GM23338 (cell line): ENCODE results near the gene NCLN.

ENCODE experiments used
- CREB1 ChIP-seq: fragments of 250-450 bp; sonication (Bioruptor Pico); IDR thresholded peaks from 2 replicates; pipeline ENCODE4 v1.5.0; 2020; ENCODE audit warnings: low read depth, mild to moderate bottlenecking, moderate library complexity
- EZH2 ChIP-seq: fragments of 200-600 bp; sonication (generic); IDR thresholded peaks from one replicate; pipeline ENCODE4 v1.8.0; 2017; ENCODE audit warnings: antibody characterized with exemption, mild to moderate bottlenecking, low read depth; ENCODE audit not compliant: unreplicated experiment
- EZH2phosphoT487 ChIP-seq: fragments of 200-600 bp; sonication (generic); IDR thresholded peaks from one replicate; pipeline ENCODE4 v1.8.1; 2018; ENCODE audit warnings: antibody characterized with exemption; ENCODE audit not compliant: unreplicated experiment
- JUNB ChIP-seq: IDR thresholded peaks from one replicate; pipeline ENCODE4 v1.6.1; 2016; ENCODE audit warnings: antibody characterized with exemption; ENCODE audit not compliant: unreplicated experiment
- POLR2AphosphoS5 ChIP-seq: IDR thresholded peaks from 2 replicates; pipeline ENCODE4 v1.6.1; 2016; ENCODE audit warnings: antibody characterized with exemption, low read depth
- STAT1 ChIP-seq: IDR thresholded peaks from one replicate; pipeline ENCODE4 v1.6.1; 2016; ENCODE audit warnings: antibody characterized with exemption; ENCODE audit not compliant: unreplicated experiment
- TF ChIP-seq, protein P1 (sequence below), 2 experiments: fragments of 200-600 bp in 1 of 2; sonication (generic) in 1 of 2; conservative IDR thresholded peaks; 2 replicates each; pipeline versions ENCODE4 v1.5.1 to v1.6.1; 2016 to 2017; ENCODE audit warnings: antibody characterized with exemption in 2 of 2, low read depth in 2 of 2, mild to moderate bottlenecking in 2 of 2, moderate library complexity in 1 of 2
- TF ChIP-seq, protein P2 (sequence below): IDR thresholded peaks from one replicate; pipeline ENCODE4 v1.6.1; 2018; ENCODE audit warnings: antibody characterized with exemption; ENCODE audit not compliant: unreplicated experiment

GRCh38 chr19:3175781-3176714 is 9.7 kb upstream of the NCLN start:
- TF ChIP-seq, protein P1, sequence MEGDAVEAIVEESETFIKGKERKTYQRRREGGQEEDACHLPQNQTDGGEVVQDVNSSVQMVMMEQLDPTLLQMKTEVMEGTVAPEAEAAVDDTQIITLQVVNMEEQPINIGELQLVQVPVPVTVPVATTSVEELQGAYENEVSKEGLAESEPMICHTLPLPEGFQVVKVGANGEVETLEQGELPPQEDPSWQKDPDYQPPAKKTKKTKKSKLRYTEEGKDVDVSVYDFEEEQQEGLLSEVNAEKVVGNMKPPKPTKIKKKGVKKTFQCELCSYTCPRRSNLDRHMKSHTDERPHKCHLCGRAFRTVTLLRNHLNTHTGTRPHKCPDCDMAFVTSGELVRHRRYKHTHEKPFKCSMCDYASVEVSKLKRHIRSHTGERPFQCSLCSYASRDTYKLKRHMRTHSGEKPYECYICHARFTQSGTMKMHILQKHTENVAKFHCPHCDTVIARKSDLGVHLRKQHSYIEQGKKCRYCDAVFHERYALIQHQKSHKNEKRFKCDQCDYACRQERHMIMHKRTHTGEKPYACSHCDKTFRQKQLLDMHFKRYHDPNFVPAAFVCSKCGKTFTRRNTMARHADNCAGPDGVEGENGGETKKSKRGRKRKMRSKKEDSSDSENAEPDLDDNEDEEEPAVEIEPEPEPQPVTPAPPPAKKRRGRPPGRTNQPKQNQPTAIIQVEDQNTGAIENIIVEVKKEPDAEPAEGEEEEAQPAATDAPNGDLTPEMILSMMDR (conservative IDR thresholded peaks at IDR 0.05; ENCODE audit: low read depth in 2 of 2), result no peak
- TF ChIP-seq, protein P2, sequence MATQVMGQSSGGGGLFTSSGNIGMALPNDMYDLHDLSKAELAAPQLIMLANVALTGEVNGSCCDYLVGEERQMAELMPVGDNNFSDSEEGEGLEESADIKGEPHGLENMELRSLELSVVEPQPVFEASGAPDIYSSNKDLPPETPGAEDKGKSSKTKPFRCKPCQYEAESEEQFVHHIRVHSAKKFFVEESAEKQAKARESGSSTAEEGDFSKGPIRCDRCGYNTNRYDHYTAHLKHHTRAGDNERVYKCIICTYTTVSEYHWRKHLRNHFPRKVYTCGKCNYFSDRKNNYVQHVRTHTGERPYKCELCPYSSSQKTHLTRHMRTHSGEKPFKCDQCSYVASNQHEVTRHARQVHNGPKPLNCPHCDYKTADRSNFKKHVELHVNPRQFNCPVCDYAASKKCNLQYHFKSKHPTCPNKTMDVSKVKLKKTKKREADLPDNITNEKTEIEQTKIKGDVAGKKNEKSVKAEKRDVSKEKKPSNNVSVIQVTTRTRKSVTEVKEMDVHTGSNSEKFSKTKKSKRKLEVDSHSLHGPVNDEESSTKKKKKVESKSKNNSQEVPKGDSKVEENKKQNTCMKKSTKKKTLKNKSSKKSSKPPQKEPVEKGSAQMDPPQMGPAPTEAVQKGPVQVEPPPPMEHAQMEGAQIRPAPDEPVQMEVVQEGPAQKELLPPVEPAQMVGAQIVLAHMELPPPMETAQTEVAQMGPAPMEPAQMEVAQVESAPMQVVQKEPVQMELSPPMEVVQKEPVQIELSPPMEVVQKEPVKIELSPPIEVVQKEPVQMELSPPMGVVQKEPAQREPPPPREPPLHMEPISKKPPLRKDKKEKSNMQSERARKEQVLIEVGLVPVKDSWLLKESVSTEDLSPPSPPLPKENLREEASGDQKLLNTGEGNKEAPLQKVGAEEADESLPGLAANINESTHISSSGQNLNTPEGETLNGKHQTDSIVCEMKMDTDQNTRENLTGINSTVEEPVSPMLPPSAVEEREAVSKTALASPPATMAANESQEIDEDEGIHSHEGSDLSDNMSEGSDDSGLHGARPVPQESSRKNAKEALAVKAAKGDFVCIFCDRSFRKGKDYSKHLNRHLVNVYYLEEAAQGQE, result no peak
- TF ChIP-seq POLR2AphosphoS5, result no peak
- TF ChIP-seq EZH2, result no peak
- no peak for TF ChIP-seq JUNB
- no peak for TF ChIP-seq EZH2phosphoT487
- no peak for TF ChIP-seq STAT1
- no peak for TF ChIP-seq CREB1 (CRISPR knock-in tag)
